Cardiac muscle cell (in vitro differentiated cells and primary cell): Measurements from ENCODE around the gene RASAL2. TPM values are rescaled to one million over a fixed set of nuclear protein-coding genes. Genes with fewer than 3 reads are reported as not detected.

ENCODE experiments used
- DNase-seq, 2 donors: peaks; one replicate each; pipeline versions ENCODE4 v3.0.0 to v3.0.0-alpha.2; 2010 to 2017; ENCODE audit warnings: low read depth in 1 of 2, low spot score in 1 of 2
- H3K27ac ChIP-seq: fragments of 200-600 bp; sonication (generic); 2 replicates; pipeline ENCODE4 v1.5.1; 2016
- H3K27me3 ChIP-seq: fragments of 200-600 bp; sonication (generic); 2 replicates; pipeline ENCODE4 v1.6.0; 2016; ENCODE audit warnings: control low read depth
- H3K36me3 ChIP-seq: fragments of 200-600 bp; sonication (generic); 2 replicates; pipeline ENCODE4 v1.5.1; 2016; ENCODE audit warnings: control low read depth
- H3K4me1 ChIP-seq: fragments of 200-600 bp; sonication (generic); 2 replicates; pipeline ENCODE4 v1.8.1; 2017; ENCODE audit warnings: low read depth, mild to moderate bottlenecking, mixed run types
- H3K4me3 ChIP-seq: fragments of 200-600 bp; sonication (generic); 2 replicates; pipeline ENCODE4 v1.5.1; 2016; ENCODE audit warnings: mild to moderate bottlenecking
- H3K9me3 ChIP-seq: fragments of 200-600 bp; sonication (generic); 2 replicates; pipeline ENCODE4 v1.5.1; 2017; ENCODE audit warnings: low read depth, mild to moderate bottlenecking, control low read depth
- polyA plus RNA-seq: library from polyadenylated mRNA; unstranded; fragments of >200 nt; fragmentation: Nextera tagmentation; extraction: Ambion mirVana; gene quantifications from 2 replicates; pipeline ENCODE4 v1.2.1, GENCODE V29; 2016
- total RNA-seq: library from RNA; depleted of rRNA; stranded (reverse); fragments of >200 nt; gene quantifications from 2 replicates; pipeline ENCODE4 v1.2.3, GENCODE V29; 2016
- TF ChIP-seq, protein P1 (sequence below): IDR thresholded peaks from 2 replicates; pipeline ENCODE4 v1.5.1; 2012; ENCODE audit warnings: low read depth, mild to moderate bottlenecking, low read length

Gene RASAL2
- total and polyA plus RNA-seq, 2 experiments from 2014 or later, result 11.2 to 35.3 TPM

DNA sequence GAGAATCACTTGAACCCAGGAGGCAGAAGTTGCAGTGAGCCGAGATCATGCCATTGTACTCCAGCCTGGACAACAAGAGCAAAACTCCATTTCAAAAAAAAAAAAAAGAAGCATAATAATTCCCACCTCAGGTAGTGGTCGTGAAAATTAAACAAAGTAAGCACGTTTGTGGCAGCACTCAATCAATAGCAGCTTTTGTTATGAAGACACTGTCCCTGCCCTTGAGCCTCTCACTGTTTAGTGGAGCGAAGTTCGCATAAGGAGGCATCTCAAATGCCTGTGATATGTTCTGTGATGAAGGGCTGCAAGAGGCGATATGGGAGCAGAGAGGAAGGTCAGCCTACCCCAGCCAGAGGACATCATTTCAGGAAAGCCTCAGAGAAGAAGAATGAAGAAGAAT is 43.8 kb upstream of the RASAL2 start:
- no peaks in the 10 kb centered on the region for H3K4me1 ChIP-seq
- H3K27ac ChIP-seq, result no peak overlapping the region
- H3K9me3 ChIP-seq, result no peaks in the 10 kb centered on the region
- H3K4me3 ChIP-seq, result no peak overlapping the region
- H3K36me3 ChIP-seq, result no peaks in the 10 kb centered on the region
- H3K27me3 ChIP-seq, result no peaks in the 10 kb centered on the region
- no peak for DNase-seq
- TF ChIP-seq, protein P1, sequence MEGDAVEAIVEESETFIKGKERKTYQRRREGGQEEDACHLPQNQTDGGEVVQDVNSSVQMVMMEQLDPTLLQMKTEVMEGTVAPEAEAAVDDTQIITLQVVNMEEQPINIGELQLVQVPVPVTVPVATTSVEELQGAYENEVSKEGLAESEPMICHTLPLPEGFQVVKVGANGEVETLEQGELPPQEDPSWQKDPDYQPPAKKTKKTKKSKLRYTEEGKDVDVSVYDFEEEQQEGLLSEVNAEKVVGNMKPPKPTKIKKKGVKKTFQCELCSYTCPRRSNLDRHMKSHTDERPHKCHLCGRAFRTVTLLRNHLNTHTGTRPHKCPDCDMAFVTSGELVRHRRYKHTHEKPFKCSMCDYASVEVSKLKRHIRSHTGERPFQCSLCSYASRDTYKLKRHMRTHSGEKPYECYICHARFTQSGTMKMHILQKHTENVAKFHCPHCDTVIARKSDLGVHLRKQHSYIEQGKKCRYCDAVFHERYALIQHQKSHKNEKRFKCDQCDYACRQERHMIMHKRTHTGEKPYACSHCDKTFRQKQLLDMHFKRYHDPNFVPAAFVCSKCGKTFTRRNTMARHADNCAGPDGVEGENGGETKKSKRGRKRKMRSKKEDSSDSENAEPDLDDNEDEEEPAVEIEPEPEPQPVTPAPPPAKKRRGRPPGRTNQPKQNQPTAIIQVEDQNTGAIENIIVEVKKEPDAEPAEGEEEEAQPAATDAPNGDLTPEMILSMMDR, result no peak

DNA sequence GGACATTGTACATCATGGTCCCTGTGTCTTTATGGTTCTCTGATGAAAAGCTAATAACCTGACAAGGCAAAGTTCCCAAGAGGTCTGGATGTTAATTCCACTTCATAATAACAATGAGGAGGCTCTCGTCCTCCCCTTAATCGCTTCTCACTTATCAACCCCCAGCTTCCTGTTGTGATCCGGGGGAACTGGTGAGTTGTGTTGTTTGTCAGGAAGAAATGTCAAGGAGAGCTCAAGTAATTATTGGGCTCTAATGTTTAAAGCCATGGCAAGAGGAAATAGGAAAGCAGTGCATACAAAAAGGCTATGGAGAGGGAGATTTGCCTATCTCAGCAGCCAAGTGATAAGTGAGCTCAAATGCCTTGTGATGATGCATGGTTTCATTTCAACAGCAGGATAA is 42.8 kb upstream of the RASAL2 start:
- DNase-seq, result peak in 1 of 2 donors; percentile 34
- Histone ChIP-seq H3K4me3 (no peak overlapping the region), H3K36me3 (no peaks in the 10 kb centered on the region), H3K27ac (no peak overlapping the region), H3K4me1 (no peaks in the 10 kb centered on the region), H3K9me3 (no peaks in the 10 kb centered on the region), H3K27me3 (no peaks in the 10 kb centered on the region)
- TF ChIP-seq, protein P1, result no peak

DNA sequence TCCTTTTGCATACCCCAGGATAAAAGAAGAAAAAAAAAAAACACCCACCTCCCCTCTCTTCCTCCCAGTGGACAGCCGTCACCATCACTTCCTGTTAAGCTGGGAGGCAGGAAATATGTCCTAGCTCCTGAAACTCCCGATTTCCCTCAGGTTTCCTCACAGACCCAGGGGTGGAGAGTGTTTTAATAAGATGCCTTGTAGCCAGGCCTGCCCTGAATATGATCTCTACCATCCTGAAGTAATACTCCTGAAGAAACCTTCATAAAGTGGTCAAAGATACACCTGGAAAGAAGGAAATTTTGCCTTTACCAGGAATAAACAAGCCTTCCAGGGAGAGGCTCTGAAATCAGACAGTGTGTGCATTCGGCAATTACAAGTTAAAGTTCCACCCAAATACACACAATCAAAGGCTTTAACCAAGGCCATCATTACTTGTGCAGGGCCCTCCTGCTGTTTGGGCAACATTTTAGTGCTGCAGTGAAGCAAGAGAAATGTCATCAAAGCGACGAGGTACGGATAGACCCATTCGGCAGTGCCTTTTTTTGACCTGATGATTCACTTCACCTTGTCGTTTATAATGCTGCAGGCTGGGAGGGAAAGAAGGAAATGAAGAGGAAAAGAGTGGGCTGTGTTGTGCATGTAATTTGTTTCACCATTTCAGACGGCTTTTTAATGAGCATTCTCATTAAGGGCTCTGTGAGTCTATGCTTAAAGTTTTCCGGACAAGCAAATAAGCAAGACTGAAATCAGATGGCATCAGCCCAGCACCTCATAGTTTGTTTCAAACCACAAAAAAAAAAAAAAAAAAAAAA is 41.0 kb upstream of the RASAL2 start:
- Histone ChIP-seq H3K27me3 (no peaks in the 10 kb centered on the region), H3K4me1 (peaks cover 10% of the 10 kb centered on the region), H3K36me3 (no peaks in the 10 kb centered on the region), H3K9me3 (no peaks in the 10 kb centered on the region), H3K27ac (no peak overlapping the region), H3K4me3 (no peak overlapping the region)
- DNase-seq, result peak in 1 of 2 donors; percentile 57
- TF ChIP-seq, protein P1, result no peak

DNA sequence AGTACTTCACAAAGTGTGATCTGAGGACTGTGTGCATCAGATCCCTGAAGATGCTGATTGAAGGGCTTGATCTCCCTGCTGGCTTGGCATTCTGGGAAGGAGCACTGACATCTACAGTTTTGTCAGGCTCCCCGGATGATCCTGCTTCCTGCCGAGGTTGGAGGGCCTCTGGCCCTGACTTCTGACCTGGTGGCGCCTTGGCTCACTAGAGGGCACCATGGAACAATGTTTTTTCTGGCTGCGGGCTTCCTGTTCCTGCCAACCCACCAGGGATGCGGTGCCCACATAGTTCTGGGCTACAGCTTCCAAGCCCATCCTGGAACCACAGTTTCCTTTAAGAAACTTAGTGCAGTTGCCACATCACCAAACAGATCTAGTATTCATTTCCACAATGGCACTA is 38.8 kb upstream of the RASAL2 start:
- Histone ChIP-seq H3K4me3 (no peak overlapping the region), H3K9me3 (no peaks in the 10 kb centered on the region), H3K4me1 (peaks cover 20% of the 10 kb centered on the region), H3K27ac (no peak overlapping the region), H3K36me3 (no peaks in the 10 kb centered on the region), H3K27me3 (no peaks in the 10 kb centered on the region)
- peak; percentile 45 to 58 for DNase-seq
- TF ChIP-seq, protein P1, result peak; percentile 24

DNA sequence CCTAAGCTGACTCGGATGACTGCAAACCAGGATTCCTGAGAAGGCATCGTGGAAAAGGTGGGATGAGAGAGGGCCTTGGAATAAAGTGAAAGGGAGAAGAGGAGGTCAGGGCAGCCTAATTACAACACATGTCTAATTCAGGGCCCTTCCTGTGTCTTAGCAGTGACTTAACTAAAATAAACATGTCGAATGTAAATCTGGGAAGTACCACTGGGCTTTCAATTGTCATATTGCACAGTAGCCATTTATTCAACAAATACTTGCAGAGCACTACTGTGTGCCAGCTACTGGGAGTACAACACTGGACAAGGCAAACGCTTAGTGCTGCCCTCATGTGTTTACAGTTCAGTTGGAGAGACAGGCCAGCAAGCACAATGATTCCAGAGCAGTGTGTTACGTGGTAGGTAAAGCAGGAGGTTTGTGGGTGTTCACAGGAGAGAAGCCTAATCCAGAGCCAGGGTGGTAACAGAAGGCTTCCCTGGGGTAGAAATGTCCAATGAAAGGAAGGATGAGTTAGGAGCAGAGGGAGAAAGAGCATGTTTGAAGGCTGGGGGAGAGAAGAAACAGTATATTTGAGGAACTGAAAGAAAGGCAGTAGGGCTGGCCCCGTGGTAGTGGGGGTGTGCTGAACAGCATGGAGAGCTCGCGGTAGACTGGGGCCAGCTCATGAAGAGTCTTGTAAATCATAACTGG is 38.0 kb upstream of the RASAL2 start:
- Histone ChIP-seq H3K27ac (no peak overlapping the region), H3K4me1 (peaks cover 21% of the 10 kb centered on the region), H3K36me3 (no peaks in the 10 kb centered on the region), H3K4me3 (no peak overlapping the region), H3K27me3 (no peaks in the 10 kb centered on the region), H3K9me3 (no peaks in the 10 kb centered on the region)
- TF ChIP-seq, protein P1, result no peak
- peak in 1 of 2 donors; percentile 34 for DNase-seq
